Neuronal stem cell (in vitro differentiated cells): Measurements from ENCODE around the gene ELAC1.
"Not testable (repeated sequence)": the region's sequence is repeated elsewhere in the genome, so short reads cannot be mapped to it uniquely, and the experiment has no call there.

Experiments used
- DNase-seq: peaks from one replicate; pipeline ENCODE4 v3.0.0-alpha.2; 2013; ENCODE audit warnings: low spot score
- H2AFZ ChIP-seq: one replicate; pipeline ENCODE4 v1.6.1; 2013; ENCODE audit warnings: mild to moderate bottlenecking, low read length, inconsistent platforms
- H2AK5ac ChIP-seq: 2 replicates; pipeline ENCODE4 v1.6.1; 2013; ENCODE audit warnings: low read depth, mild to moderate bottlenecking, inconsistent platforms, low read length, moderate library complexity, mixed read lengths
- H2BK120ac ChIP-seq: 2 replicates; pipeline ENCODE4 v1.6.1; 2013; ENCODE audit warnings: low read depth, mild to moderate bottlenecking, inconsistent platforms, low read length, moderate library complexity, mixed read lengths
- H2BK12ac ChIP-seq: one replicate; pipeline ENCODE4 v1.6.1; 2013; ENCODE audit warnings: low read length, inconsistent platforms
- H2BK15ac ChIP-seq: 2 replicates; pipeline ENCODE4 v1.6.1; 2013; ENCODE audit warnings: mild to moderate bottlenecking, low read length, inconsistent platforms, mixed read lengths
- H2BK5ac ChIP-seq: one replicate; pipeline ENCODE4 v1.6.1; 2013; ENCODE audit warnings: inconsistent platforms, mild to moderate bottlenecking, low read length, moderate library complexity
- H3K14ac ChIP-seq: one replicate; pipeline ENCODE4 v1.6.1; 2013; ENCODE audit warnings: low read length, inconsistent platforms
- H3K18ac ChIP-seq: 2 replicates; pipeline ENCODE4 v1.6.1; 2013; ENCODE audit warnings: low read length, inconsistent platforms
- H3K23ac ChIP-seq: 2 replicates; pipeline ENCODE4 v1.6.1; 2013; ENCODE audit warnings: low read depth, mild to moderate bottlenecking, mixed read lengths, low read length, inconsistent platforms; ENCODE audit not compliant: poor library complexity
- H3K27ac ChIP-seq: replicated peaks from 3 replicates; pipeline ENCODE4 v1.5.1; 2013; ENCODE audit warnings: low read length, inconsistent platforms
- H3K27me3 ChIP-seq, 3 experiments: 2 replicates each; pipeline ENCODE4 v1.6.1; 2013; ENCODE audit warnings: low read length in 3 of 3, mild to moderate bottlenecking in 2 of 3, inconsistent platforms in 1 of 3, low read depth in 1 of 3, mixed read lengths in 1 of 3, moderate library complexity in 1 of 3; ENCODE audit not compliant: control insufficient read depth in 3 of 3, insufficient read depth in 3 of 3
- H3K36me3 ChIP-seq, 2 donors: replicated peaks in 1 of 2; 2 replicates each; pipeline ENCODE4 v1.6.1; 2013; ENCODE audit warnings: low read length in 2 of 2; ENCODE audit not compliant: control insufficient read depth in 2 of 2, insufficient read depth in 2 of 2
- H3K4ac ChIP-seq: 2 replicates; pipeline ENCODE4 v1.6.1; 2013; ENCODE audit warnings: inconsistent platforms, mild to moderate bottlenecking, low read length, moderate library complexity
- H3K4me1 ChIP-seq, 2 donors: 1 replicate in 1 of 2; 2 replicates in 1 of 2; pipeline ENCODE4 v1.6.1; 2013; ENCODE audit warnings: low read length in 2 of 2, low read depth in 1 of 2; ENCODE audit not compliant: control insufficient read depth in 2 of 2, insufficient read depth in 1 of 2
- H3K4me2 ChIP-seq: one replicate; pipeline ENCODE4 v1.6.1; 2013; ENCODE audit warnings: mild to moderate bottlenecking, low read length, inconsistent platforms; ENCODE audit not compliant: insufficient read depth, poor library complexity, severe bottlenecking
- H3K4me3 ChIP-seq, 2 donors: 2 replicates each; pipeline ENCODE4 v1.5.1; 2013; ENCODE audit warnings: low read length in 2 of 2, mild to moderate bottlenecking in 2 of 2, inconsistent platforms in 1 of 2, moderate library complexity in 1 of 2
- H3K79me1 ChIP-seq: one replicate; pipeline ENCODE4 v1.6.1; 2013; ENCODE audit warnings: low read depth, mild to moderate bottlenecking, inconsistent platforms, low read length, moderate library complexity
- H3K9ac ChIP-seq: one replicate; pipeline ENCODE4 v1.6.1; 2013; ENCODE audit warnings: mild to moderate bottlenecking, low read depth, low read length, inconsistent platforms; ENCODE audit not compliant: poor library complexity
- H3K9me3 ChIP-seq, 2 donors: replicated peaks in 1 of 2; 2 replicates each; pipeline versions ENCODE3 to v1.6.1; 2013; ENCODE audit warnings: low read length in 2 of 2, mild to moderate bottlenecking in 2 of 2, inconsistent platforms in 1 of 2, low read depth in 1 of 2, mixed read lengths in 1 of 2, moderate library complexity in 1 of 2; ENCODE audit not compliant: control insufficient read depth in 2 of 2, insufficient read depth in 1 of 2
- H4K8ac ChIP-seq: one replicate; pipeline ENCODE4 v1.6.1; 2013; ENCODE audit warnings: low read depth, mild to moderate bottlenecking, inconsistent platforms, low read length, moderate library complexity
- H4K91ac ChIP-seq: one replicate; pipeline ENCODE4 v1.6.1; 2013; ENCODE audit warnings: low read length, low read depth, mild to moderate bottlenecking, inconsistent platforms; ENCODE audit not compliant: poor library complexity
- WGBS, 2 donors: extraction: QIAGEN DNeasy Blood & Tissue Kit; methylation state at CpG; one replicate each; pipeline ENCODE4 v1.1.7; 2013; ENCODE audit warnings: missing lambda C conversion rate in 2 of 2, mixed read lengths in 1 of 2; ENCODE audit not compliant: insufficient read length in 2 of 2, insufficient replicate concordance in 1 of 2; ENCODE audit errors: extremely low coverage in 2 of 2; 5-methylcytosine and 5-hydroxymethylcytosine counted together

Gene ELAC1

DNA sequence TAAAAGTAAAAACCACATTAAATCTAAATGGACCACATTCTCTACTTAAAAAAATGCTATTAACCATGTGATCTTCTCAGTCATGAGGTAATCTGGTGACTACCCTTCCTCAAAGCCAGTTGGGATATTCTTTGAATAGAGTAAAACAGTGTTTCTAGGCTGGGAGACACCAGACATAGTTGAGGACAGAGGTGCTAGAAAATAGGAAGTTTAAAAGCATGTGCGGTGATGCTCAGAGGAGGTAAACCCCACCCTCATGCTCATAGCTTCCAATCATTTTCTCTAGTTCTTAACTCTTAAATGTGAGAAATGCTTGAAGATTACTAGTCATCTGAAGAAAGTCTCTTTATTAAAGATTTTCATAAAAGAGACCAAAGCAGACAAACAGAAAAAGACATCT lies 30.7 kb upstream of the ELAC1 start:
- Histone ChIP-seq H4K8ac (no peak overlapping the region), H2BK15ac (no peak overlapping the region), H3K4me1 (peaks cover 0 to 2% of the 10 kb centered on the region in 2 donors), H3K9ac (no peak overlapping the region), H3K36me3 (peaks cover 1 to 67% of the 10 kb centered on the region in 2 donors), H2BK5ac (no peak overlapping the region), H2BK12ac (no peak overlapping the region), H4K91ac (no peak overlapping the region), H2AK5ac (no peak overlapping the region), H3K27me3 (no peaks in the 10 kb centered on the region), H3K23ac (no peak overlapping the region), H2AFZ (no peak overlapping the region), H3K9me3 (peaks cover 0 to 29% of the 10 kb centered on the region in 2 donors), H3K14ac (no peak overlapping the region), H3K4ac (no peak overlapping the region), H3K4me3 (no peak overlapping the region), H3K4me2 (no peak overlapping the region), H2BK120ac (no peak overlapping the region), H3K79me1 (no peaks in the 10 kb centered on the region), H3K27ac (no peak overlapping the region), H3K18ac (no peak overlapping the region)
- WGBS, 2 donors, result no CpG with 5 or more reads among the region's 1 CpG
- no peak for DNase-seq

DNA sequence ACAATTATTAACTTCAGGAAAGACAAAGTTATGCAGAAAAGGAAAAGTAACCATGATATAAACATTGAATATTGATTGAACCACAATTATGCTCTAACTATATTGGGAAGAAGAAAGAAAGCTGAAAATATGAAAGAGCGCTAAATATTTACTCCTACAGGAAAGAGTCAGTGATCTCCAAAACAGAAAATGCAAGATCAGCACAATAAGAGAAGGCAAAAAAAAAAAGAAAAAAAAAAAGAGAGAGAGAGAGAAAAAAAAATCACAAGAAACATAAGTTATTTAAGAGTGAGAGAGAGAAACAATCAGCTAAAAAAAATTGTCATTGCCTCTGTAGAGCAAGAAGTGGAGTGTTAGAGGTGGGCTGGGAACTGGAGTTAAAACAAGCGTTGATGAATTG lies 28.9 kb upstream of the ELAC1 start:
- no peak overlapping the region for H2BK120ac ChIP-seq
- H3K27ac ChIP-seq, result no peak overlapping the region
- DNase-seq, result no peak
- H2BK5ac ChIP-seq, result no peak overlapping the region
- H3K23ac ChIP-seq, result no peak overlapping the region
- no peak overlapping the region for H2AFZ ChIP-seq
- no CpG with 5 or more reads among the region's 2 CpGs for WGBS, 2 donors
- peaks cover 0 to 25% of the 10 kb centered on the region in 2 donors for H3K9me3 ChIP-seq
- no peak overlapping the region for H3K4ac ChIP-seq
- no peak overlapping the region for H2BK15ac ChIP-seq
- no peak overlapping the region for H2AK5ac ChIP-seq
- no peak overlapping the region for H4K8ac ChIP-seq
- peaks cover 1 to 65% of the 10 kb centered on the region in 2 donors for H3K36me3 ChIP-seq
- H3K79me1 ChIP-seq, result no peaks in the 10 kb centered on the region
- no peak overlapping the region for H3K9ac ChIP-seq
- H2BK12ac ChIP-seq, result no peak overlapping the region
- no peak overlapping the region for H3K14ac ChIP-seq
- no peak overlapping the region for H3K4me2 ChIP-seq
- no peak overlapping the region for H3K18ac ChIP-seq
- peaks cover 0 to 2% of the 10 kb centered on the region in 2 donors for H3K4me1 ChIP-seq
- no peaks in the 10 kb centered on the region for H3K27me3 ChIP-seq
- H4K91ac ChIP-seq, result no peak overlapping the region
- no peak overlapping the region for H3K4me3 ChIP-seq

DNA sequence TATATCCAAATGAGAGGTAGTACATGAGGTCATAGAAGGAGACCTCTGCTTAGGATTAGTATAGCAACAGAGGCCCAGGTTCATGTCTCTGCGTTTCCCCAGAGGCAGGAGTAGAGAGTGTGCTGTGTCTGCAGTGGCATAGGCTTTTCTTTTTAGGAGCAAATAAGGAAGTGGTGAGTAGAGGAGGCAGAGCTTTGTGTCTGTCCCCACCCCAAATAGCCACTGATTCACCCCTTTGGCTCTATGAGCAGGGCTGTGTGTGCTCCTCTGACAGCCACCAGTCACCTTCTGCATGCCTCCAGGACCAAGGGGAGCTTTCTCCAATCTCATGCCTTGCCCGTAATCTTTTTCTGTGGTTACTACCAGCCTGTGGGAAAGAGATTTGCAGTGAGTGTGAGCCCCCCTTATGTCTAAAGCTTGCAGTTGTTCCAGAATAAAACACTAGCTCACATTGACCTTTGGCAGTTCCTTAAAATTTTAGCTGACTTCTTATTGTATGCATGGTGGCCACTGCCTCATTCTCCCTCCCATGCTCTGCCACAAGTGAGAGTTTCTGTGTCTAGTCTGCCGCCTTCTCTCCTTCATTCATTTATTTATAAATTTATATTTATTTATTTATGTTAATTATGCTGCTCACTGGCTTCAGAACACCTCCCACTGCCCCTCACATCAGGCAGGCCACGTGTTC lies 23.5 kb upstream of the ELAC1 start:
- no peak overlapping the region for H3K18ac ChIP-seq
- H3K4me1 ChIP-seq, result no peaks in the 10 kb centered on the region
- no peak overlapping the region for H3K23ac ChIP-seq
- no peaks in the 10 kb centered on the region for H3K79me1 ChIP-seq
- DNase-seq, result no peak
- no peak overlapping the region for H2BK120ac ChIP-seq
- H3K27ac ChIP-seq, result no peak overlapping the region
- no peak overlapping the region for H3K4ac ChIP-seq
- no peak overlapping the region for H4K91ac ChIP-seq
- H2AFZ ChIP-seq, result no peak overlapping the region
- no peak overlapping the region for H3K9ac ChIP-seq
- H3K36me3 ChIP-seq, result peaks cover 5 to 87% of the 10 kb centered on the region in 2 donors
- WGBS, 2 donors, result no CpG with 5 or more reads among the region's 4 CpGs
- H2BK15ac ChIP-seq, result no peak overlapping the region
- H2BK12ac ChIP-seq, result no peak overlapping the region
- no peak overlapping the region for H2AK5ac ChIP-seq
- no peaks in the 10 kb centered on the region for H3K27me3 ChIP-seq
- peaks cover 0 to 10% of the 10 kb centered on the region in 2 donors for H3K9me3 ChIP-seq
- H4K8ac ChIP-seq, result no peak overlapping the region
- H2BK5ac ChIP-seq, result no peak overlapping the region
- no peak overlapping the region for H3K4me3 ChIP-seq
- no peak overlapping the region for H3K14ac ChIP-seq
- H3K4me2 ChIP-seq, result no peak overlapping the region

DNA sequence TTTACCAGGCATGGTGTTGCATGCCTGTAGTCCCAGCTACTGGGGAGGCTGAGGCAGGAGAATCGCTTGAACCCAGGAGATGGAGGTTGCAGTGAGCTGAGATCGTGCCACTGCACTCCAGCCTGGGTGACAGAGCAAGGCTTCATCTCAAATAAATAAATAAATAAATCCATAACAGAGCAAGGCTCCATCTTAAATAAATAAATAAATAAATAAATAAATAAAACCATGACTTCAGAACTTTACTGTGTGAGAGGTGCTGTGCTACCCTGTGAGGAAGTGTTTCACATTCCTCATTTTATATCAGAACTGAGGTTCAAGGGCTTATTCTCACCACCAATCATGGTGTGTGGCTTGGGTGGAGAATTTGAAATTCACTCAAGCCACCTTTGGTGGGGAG lies 21.9 kb upstream of the ELAC1 start:
- not testable (repeated sequence) for H3K4ac ChIP-seq, H3K27ac ChIP-seq, H2BK15ac ChIP-seq, H3K14ac ChIP-seq, H2AFZ ChIP-seq, H2BK120ac ChIP-seq, H3K4me3 ChIP-seq, H2AK5ac ChIP-seq, H2BK5ac ChIP-seq, DNase-seq, H4K91ac ChIP-seq, H3K9ac ChIP-seq, H3K27me3 ChIP-seq, H3K4me1 ChIP-seq, H3K9me3 ChIP-seq, H4K8ac ChIP-seq, H3K4me2 ChIP-seq, H3K23ac ChIP-seq, H3K18ac ChIP-seq, H2BK12ac ChIP-seq, H3K79me1 ChIP-seq
- no CpG with 5 or more reads among the region's 2 CpGs for WGBS, 2 donors
- peaks cover 3 to 80% of the 10 kb centered on the region in 2 donors for H3K36me3 ChIP-seq
